ENCODE measurements around the gene PRC1.

The PRC1 gene

GRCh38 chr15:90988296-90988695 lies 6.0 kb downstream of the PRC1 start:
- TF ChIP-seq CTCF (IDR thresholded peaks at IDR 0.05; ENCODE audit: low read depth, low read length), result no peak
- H3K4me3 ChIP-seq (ENCODE audit: low read depth, low read length), result no peak overlapping the region

GRCh38 chr15:90987561-90988141 lies 6.7 kb downstream of the PRC1 start:
- no peak for TF ChIP-seq CTCF (IDR thresholded peaks at IDR 0.05; ENCODE audit: low read depth, low read length)
- H3K4me3 ChIP-seq (ENCODE audit: low read depth, low read length), result no peak overlapping the region

- TF ChIP-seq CTCF (IDR thresholded peaks at IDR 0.05; ENCODE audit: low read depth, low read length), result no peak
- H3K4me3 ChIP-seq (ENCODE audit: low read depth, low read length), result no peak overlapping the region
Observed at GRCh38 chr15:90986790-90987507, 7.4 kb downstream of the PRC1 start.

GRCh38 chr15:90982135-90982534 lies 12.2 kb downstream of the PRC1 start:
- H3K4me3 ChIP-seq (ENCODE audit: low read depth, low read length), result no peak overlapping the region
- no peak for TF ChIP-seq CTCF (IDR thresholded peaks at IDR 0.05; ENCODE audit: low read depth, low read length)

GRCh38 chr15:90981681-90982080 lies 12.7 kb downstream of the PRC1 start:
- no peak for TF ChIP-seq CTCF (IDR thresholded peaks at IDR 0.05; ENCODE audit: low read depth, low read length)
- no peak overlapping the region for H3K4me3 ChIP-seq (ENCODE audit: low read depth, low read length)

- TF ChIP-seq CTCF (IDR thresholded peaks at IDR 0.05; ENCODE audit: low read depth, low read length), result no peak
- no peak overlapping the region for H3K4me3 ChIP-seq (ENCODE audit: low read depth, low read length)
Observed at GRCh38 chr15:90979582-90979981, 14.8 kb downstream of the PRC1 start.

- TF ChIP-seq CTCF (IDR thresholded peaks at IDR 0.05; ENCODE audit: low read depth, low read length), result no peak
- H3K4me3 ChIP-seq (ENCODE audit: low read depth, low read length), result no peak overlapping the region
Observed at GRCh38 chr15:90974216-90974615, 20.1 kb downstream of the PRC1 start.
